GM23338 (cell line): ENCODE results near the gene ENTR1. TPM values are rescaled to one million over a fixed set of nuclear protein-coding genes. Genes with fewer than 3 reads are reported as not detected.

Source experiments
- ATAC-seq: fragments of 200-7000 bp; cut with Tn5 transposase; 3 replicates; pipeline ENCODE4 v1.9.1; 2020
- DNase-seq: peaks from one replicate; pipeline ENCODE4 v3.0.0-alpha.2; 2015; ENCODE audit warnings: low spot score
- H2AFZ ChIP-seq: fragments of 200-600 bp; sonication (generic); 2 replicates; pipeline ENCODE4 v1.8.0; 2016; ENCODE audit warnings: antibody characterized with exemption, mild to moderate bottlenecking, moderate library complexity
- H3F3A ChIP-seq: fragments of 200-600 bp; sonication (generic); replicated peaks from 2 replicates; pipeline ENCODE4 v1.8.0; 2017; ENCODE audit warnings: antibody characterized with exemption, mixed run types, low read depth
- H3K27ac ChIP-seq: fragments of 200-600 bp; sonication (generic); 2 replicates; pipeline ENCODE4 v1.6.1; 2016; ENCODE audit warnings: low read depth
- H3K27me3 ChIP-seq: fragments of 200-600 bp; sonication (generic); 2 replicates; pipeline ENCODE4 v1.8.0; 2016; ENCODE audit warnings: mild to moderate bottlenecking, mixed run types, moderate library complexity; ENCODE audit not compliant: insufficient read depth
- H3K36me3 ChIP-seq: fragments of 200-600 bp; sonication (generic); 2 replicates; pipeline ENCODE4 v1.8.0; 2016; ENCODE audit warnings: mild to moderate bottlenecking; ENCODE audit not compliant: insufficient read depth
- H3K4me1 ChIP-seq: fragments of 200-600 bp; sonication (generic); 2 replicates; pipeline ENCODE4 v1.8.0; 2016; ENCODE audit warnings: mild to moderate bottlenecking, moderate library complexity; ENCODE audit not compliant: insufficient read depth
- H3K4me2 ChIP-seq: fragments of 200-600 bp; sonication (generic); 2 replicates; pipeline ENCODE4 v1.7.1; 2017; ENCODE audit warnings: mixed run types
- H3K4me3 ChIP-seq: fragments of 200-600 bp; sonication (generic); 2 replicates; pipeline ENCODE4 v1.6.1; 2016; ENCODE audit warnings: mixed run types
- H3K79me2 ChIP-seq: fragments of 200-600 bp; sonication (generic); replicated peaks from 2 replicates; pipeline ENCODE4 v1.8.0; 2017; ENCODE audit warnings: mild to moderate bottlenecking; ENCODE audit not compliant: insufficient read depth
- H3K9me2 ChIP-seq: fragments of 200-600 bp; sonication (generic); 2 replicates; pipeline ENCODE4 v1.8.0; 2017; ENCODE audit not compliant: insufficient read depth
- H4K20me1 ChIP-seq: fragments of 200-600 bp; sonication (generic); replicated peaks from 2 replicates; pipeline ENCODE4 v1.8.0; 2017; ENCODE audit warnings: mild to moderate bottlenecking; ENCODE audit not compliant: insufficient read depth
- H3K27ac Mint-ChIP-seq: 2 replicates; pipeline ENCODE4 v1.8.0; 2020; ENCODE audit warnings: inconsistent platforms, mild to moderate bottlenecking, moderate library complexity, mixed read lengths
- H3K27me3 Mint-ChIP-seq: 3 replicates; pipeline ENCODE4 v1.8.0; 2022; ENCODE audit warnings: low read depth, mild to moderate bottlenecking, moderate library complexity, mixed read lengths, inconsistent platforms; ENCODE audit not compliant: insufficient read depth, poor library complexity
- H3K36me3 Mint-ChIP-seq: 3 replicates; pipeline ENCODE4 v1.8.0; 2021; ENCODE audit warnings: low read depth, mild to moderate bottlenecking, inconsistent platforms, moderate library complexity, mixed read lengths
- H3K4me1 Mint-ChIP-seq: 3 replicates; pipeline ENCODE4 v1.8.0; 2020; ENCODE audit warnings: mild to moderate bottlenecking, inconsistent platforms, mixed read lengths
- H3K4me3 Mint-ChIP-seq: 3 replicates; pipeline ENCODE4 v1.8.0; 2021; ENCODE audit warnings: moderate library complexity, mild to moderate bottlenecking, inconsistent platforms, mixed read lengths
- H3K9me3 Mint-ChIP-seq: 3 replicates; pipeline ENCODE4 v1.8.0; 2020; ENCODE audit warnings: moderate library complexity, mild to moderate bottlenecking, inconsistent platforms, mixed read lengths
- CREB1 ChIP-seq: fragments of 250-450 bp; sonication (Bioruptor Pico); IDR thresholded peaks from 2 replicates; pipeline ENCODE4 v1.5.0; 2020; ENCODE audit warnings: low read depth, mild to moderate bottlenecking, moderate library complexity
- EZH2phosphoT487 ChIP-seq: fragments of 200-600 bp; sonication (generic); IDR thresholded peaks from one replicate; pipeline ENCODE4 v1.8.1; 2018; ENCODE audit warnings: antibody characterized with exemption; ENCODE audit not compliant: unreplicated experiment
- JUNB ChIP-seq: IDR thresholded peaks from one replicate; pipeline ENCODE4 v1.6.1; 2016; ENCODE audit warnings: antibody characterized with exemption; ENCODE audit not compliant: unreplicated experiment
- NANOG ChIP-seq: IDR thresholded peaks from 2 replicates; pipeline ENCODE4 v1.6.1; 2016; ENCODE audit warnings: antibody characterized with exemption, borderline replicate concordance
- POLR2AphosphoS5 ChIP-seq: IDR thresholded peaks from 2 replicates; pipeline ENCODE4 v1.6.1; 2016; ENCODE audit warnings: antibody characterized with exemption, low read depth
- STAT1 ChIP-seq: IDR thresholded peaks from one replicate; pipeline ENCODE4 v1.6.1; 2016; ENCODE audit warnings: antibody characterized with exemption; ENCODE audit not compliant: unreplicated experiment
- ZNF114 ChIP-seq: fragments of 250-450 bp; sonication (Bioruptor Pico); IDR thresholded peaks from 2 replicates; pipeline ENCODE4 v1.5.0; 2020; ENCODE audit warnings: mild to moderate bottlenecking, moderate library complexity
- ZNF331 ChIP-seq: fragments of 250-450 bp; sonication (Bioruptor Pico); IDR thresholded peaks from 2 replicates; pipeline ENCODE4 v1.5.0; 2020; ENCODE audit warnings: low read depth, mild to moderate bottlenecking, moderate library complexity
- polyA plus RNA-seq: library from polyadenylated mRNA; unstranded; fragments of >200 nt; fragmentation: Nextera tagmentation; extraction: Ambion mirVana; gene quantifications from 2 replicates; pipeline ENCODE4 v1.2.1, GENCODE V29; 2016
- total RNA-seq: library from RNA; depleted of rRNA; stranded (reverse); fragments of >200 nt; shearing (Covaris generic); gene quantifications from 2 replicates; pipeline ENCODE4 v1.2.3, GENCODE V29; 2014
- TF ChIP-seq, protein P1 (sequence below): IDR thresholded peaks from 2 replicates; pipeline ENCODE4 v1.6.1; 2016; ENCODE audit warnings: antibody characterized with exemption
- TF ChIP-seq, protein P2 (sequence below): IDR thresholded peaks from one replicate; pipeline ENCODE4 v1.6.1; 2018; ENCODE audit warnings: antibody characterized with exemption; ENCODE audit not compliant: unreplicated experiment
- TF ChIP-seq, protein P3 (sequence below): fragments of 250-450 bp; sonication (Bioruptor Pico); IDR thresholded peaks from 2 replicates; pipeline ENCODE4 v1.5.0; 2020; ENCODE audit warnings: mild to moderate bottlenecking, moderate library complexity
- TF ChIP-seq, protein P4 (sequence below), 2 experiments: fragments of 200-600 bp in 1 of 2; sonication (generic) in 1 of 2; conservative IDR thresholded peaks; 2 replicates each; pipeline versions ENCODE4 v1.5.1 to v1.6.1; 2016 to 2017; ENCODE audit warnings: antibody characterized with exemption in 2 of 2, low read depth in 2 of 2, mild to moderate bottlenecking in 2 of 2, moderate library complexity in 1 of 2

Gene ENTR1
- total and polyA plus RNA-seq, 2 experiments from 2014 or later, result 25.6 to 91.9 TPM

DNA sequence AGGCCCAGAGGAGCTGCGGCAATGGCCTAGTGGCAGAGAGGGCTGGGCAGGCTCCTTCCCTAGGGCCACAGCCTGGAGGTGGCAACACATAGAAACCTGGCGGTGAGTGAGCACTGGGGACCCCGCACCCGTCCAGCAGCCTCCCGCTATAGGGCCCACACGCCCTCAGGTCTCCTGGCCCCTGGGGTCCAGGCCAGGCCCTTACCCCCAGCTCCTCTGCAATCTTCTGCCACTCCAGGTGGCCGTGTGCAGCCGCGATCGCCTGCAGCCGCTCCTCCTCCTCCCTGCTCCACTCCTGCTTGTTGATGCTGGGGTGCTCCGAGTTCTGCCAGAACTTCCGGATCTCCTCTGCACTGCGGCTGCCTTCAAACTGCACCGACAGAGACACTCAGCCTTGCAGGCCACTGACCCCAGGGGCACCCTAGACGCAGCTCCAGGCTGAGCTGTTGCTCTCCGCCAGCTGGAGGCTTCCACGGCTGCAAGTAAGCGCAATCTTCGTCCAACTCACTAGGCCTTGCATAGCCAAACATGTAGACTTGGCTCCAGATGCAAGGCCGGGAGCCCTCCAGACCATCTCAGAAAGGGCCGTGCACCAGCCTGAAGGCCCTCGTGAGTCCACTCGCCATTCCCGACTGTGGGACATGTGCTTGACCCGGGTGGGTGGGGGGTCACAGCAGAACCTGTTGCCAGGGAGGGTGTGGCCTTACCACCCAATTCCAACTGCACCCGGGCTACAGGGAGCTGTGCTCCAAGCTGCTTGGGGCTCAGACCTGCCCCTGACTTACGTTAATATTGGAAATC lies 18.5 kb downstream of the ENTR1 start:
- Mint-ChIP-seq H3K27me3 (peaks cover 1% of the 10 kb centered on the region), H3K9me3 (no peaks in the 10 kb centered on the region), H3K27ac (no peak overlapping the region; the same call in 1 of the 2 replicates)

More for the DNA sequence above, 18.5 kb downstream of the ENTR1 start:
- ATAC-seq, result no peak
- no peaks in the 10 kb centered on the region for H3K9me2 ChIP-seq
- H3K4me3 ChIP-seq, result no peak overlapping the region
- H2AFZ ChIP-seq, result no peak overlapping the region
- H3K79me2 ChIP-seq, result peaks cover 10% of the 10 kb centered on the region; the same call in 1 of the 2 replicates
- H3F3A ChIP-seq, result 0 out of 2 replicates have a peak, but pooled peaks cover 4% of the 10 kb centered on the region
- no peaks in the 10 kb centered on the region for H3K4me1 ChIP-seq
- DNase-seq, result no peak
- no peak overlapping the region for H3K27ac ChIP-seq
- peaks cover 16% of the 10 kb centered on the region for H4K20me1 ChIP-seq
- H3K4me2 ChIP-seq, result no peak overlapping the region
- TF ChIP-seq POLR2AphosphoS5 (no peak), NANOG (no peak), CREB1 (no peak), STAT1 (no peak), EZH2phosphoT487 (no peak), JUNB (no peak), ZNF331 (CRISPR knock-in tag) (no peak), ZNF114 (CRISPR knock-in tag) (no peak)
- TF ChIP-seq, protein P1, sequence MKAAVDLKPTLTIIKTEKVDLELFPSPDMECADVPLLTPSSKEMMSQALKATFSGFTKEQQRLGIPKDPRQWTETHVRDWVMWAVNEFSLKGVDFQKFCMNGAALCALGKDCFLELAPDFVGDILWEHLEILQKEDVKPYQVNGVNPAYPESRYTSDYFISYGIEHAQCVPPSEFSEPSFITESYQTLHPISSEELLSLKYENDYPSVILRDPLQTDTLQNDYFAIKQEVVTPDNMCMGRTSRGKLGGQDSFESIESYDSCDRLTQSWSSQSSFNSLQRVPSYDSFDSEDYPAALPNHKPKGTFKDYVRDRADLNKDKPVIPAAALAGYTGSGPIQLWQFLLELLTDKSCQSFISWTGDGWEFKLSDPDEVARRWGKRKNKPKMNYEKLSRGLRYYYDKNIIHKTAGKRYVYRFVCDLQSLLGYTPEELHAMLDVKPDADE, result no peak
- TF ChIP-seq, protein P2, sequence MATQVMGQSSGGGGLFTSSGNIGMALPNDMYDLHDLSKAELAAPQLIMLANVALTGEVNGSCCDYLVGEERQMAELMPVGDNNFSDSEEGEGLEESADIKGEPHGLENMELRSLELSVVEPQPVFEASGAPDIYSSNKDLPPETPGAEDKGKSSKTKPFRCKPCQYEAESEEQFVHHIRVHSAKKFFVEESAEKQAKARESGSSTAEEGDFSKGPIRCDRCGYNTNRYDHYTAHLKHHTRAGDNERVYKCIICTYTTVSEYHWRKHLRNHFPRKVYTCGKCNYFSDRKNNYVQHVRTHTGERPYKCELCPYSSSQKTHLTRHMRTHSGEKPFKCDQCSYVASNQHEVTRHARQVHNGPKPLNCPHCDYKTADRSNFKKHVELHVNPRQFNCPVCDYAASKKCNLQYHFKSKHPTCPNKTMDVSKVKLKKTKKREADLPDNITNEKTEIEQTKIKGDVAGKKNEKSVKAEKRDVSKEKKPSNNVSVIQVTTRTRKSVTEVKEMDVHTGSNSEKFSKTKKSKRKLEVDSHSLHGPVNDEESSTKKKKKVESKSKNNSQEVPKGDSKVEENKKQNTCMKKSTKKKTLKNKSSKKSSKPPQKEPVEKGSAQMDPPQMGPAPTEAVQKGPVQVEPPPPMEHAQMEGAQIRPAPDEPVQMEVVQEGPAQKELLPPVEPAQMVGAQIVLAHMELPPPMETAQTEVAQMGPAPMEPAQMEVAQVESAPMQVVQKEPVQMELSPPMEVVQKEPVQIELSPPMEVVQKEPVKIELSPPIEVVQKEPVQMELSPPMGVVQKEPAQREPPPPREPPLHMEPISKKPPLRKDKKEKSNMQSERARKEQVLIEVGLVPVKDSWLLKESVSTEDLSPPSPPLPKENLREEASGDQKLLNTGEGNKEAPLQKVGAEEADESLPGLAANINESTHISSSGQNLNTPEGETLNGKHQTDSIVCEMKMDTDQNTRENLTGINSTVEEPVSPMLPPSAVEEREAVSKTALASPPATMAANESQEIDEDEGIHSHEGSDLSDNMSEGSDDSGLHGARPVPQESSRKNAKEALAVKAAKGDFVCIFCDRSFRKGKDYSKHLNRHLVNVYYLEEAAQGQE, result no peak
- TF ChIP-seq, protein P3, sequence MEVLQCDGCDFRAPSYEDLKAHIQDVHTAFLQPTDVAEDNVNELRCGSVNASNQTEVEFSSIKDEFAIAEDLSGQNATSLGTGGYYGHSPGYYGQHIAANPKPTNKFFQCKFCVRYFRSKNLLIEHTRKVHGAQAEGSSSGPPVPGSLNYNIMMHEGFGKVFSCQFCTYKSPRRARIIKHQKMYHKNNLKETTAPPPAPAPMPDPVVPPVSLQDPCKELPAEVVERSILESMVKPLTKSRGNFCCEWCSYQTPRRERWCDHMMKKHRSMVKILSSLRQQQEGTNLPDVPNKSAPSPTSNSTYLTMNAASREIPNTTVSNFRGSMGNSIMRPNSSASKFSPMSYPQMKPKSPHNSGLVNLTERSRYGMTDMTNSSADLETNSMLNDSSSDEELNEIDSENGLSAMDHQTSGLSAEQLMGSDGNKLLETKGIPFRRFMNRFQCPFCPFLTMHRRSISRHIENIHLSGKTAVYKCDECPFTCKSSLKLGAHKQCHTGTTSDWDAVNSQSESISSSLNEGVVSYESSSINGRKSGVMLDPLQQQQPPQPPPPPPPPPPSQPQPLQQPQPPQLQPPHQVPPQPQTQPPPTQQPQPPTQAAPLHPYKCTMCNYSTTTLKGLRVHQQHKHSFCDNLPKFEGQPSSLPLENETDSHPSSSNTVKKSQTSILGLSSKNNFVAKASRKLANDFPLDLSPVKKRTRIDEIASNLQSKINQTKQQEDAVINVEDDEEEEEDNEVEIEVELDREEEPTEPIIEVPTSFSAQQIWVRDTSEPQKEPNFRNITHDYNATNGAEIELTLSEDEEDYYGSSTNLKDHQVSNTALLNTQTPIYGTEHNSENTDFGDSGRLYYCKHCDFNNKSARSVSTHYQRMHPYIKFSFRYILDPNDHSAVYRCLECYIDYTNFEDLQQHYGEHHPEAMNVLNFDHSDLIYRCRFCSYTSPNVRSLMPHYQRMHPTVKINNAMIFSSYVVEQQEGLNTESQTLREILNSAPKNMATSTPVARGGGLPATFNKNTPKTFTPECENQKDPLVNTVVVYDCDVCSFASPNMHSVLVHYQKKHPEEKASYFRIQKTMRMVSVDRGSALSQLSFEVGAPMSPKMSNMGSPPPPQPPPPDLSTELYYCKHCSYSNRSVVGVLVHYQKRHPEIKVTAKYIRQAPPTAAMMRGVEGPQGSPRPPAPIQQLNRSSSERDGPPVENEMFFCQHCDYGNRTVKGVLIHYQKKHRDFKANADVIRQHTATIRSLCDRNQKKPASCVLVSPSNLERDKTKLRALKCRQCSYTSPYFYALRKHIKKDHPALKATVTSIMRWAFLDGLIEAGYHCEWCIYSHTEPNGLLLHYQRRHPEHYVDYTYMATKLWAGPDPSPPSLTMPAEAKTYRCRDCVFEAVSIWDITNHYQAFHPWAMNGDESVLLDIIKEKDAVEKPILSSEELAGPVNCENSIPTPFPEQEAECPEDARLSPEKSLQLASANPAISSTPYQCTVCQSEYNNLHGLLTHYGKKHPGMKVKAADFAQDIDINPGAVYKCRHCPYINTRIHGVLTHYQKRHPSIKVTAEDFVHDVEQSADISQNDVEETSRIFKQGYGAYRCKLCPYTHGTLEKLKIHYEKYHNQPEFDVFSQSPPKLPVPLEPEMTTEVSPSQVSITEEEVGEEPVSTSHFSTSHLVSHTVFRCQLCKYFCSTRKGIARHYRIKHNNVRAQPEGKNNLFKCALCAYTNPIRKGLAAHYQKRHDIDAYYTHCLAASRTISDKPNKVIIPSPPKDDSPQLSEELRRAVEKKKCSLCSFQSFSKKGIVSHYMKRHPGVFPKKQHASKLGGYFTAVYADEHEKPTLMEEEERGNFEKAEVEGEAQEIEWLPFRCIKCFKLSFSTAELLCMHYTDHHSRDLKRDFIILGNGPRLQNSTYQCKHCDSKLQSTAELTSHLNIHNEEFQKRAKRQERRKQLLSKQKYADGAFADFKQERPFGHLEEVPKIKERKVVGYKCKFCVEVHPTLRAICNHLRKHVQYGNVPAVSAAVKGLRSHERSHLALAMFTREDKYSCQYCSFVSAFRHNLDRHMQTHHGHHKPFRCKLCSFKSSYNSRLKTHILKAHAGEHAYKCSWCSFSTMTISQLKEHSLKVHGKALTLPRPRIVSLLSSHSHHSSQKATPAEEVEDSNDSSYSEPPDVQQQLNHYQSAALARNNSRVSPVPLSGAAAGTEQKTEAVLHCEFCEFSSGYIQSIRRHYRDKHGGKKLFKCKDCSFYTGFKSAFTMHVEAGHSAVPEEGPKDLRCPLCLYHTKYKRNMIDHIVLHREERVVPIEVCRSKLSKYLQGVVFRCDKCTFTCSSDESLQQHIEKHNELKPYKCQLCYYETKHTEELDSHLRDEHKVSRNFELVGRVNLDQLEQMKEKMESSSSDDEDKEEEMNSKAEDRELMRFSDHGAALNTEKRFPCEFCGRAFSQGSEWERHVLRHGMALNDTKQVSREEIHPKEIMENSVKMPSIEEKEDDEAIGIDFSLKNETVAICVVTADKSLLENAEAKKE (CRISPR knock-in tag), result no peak
- TF ChIP-seq, protein P4, sequence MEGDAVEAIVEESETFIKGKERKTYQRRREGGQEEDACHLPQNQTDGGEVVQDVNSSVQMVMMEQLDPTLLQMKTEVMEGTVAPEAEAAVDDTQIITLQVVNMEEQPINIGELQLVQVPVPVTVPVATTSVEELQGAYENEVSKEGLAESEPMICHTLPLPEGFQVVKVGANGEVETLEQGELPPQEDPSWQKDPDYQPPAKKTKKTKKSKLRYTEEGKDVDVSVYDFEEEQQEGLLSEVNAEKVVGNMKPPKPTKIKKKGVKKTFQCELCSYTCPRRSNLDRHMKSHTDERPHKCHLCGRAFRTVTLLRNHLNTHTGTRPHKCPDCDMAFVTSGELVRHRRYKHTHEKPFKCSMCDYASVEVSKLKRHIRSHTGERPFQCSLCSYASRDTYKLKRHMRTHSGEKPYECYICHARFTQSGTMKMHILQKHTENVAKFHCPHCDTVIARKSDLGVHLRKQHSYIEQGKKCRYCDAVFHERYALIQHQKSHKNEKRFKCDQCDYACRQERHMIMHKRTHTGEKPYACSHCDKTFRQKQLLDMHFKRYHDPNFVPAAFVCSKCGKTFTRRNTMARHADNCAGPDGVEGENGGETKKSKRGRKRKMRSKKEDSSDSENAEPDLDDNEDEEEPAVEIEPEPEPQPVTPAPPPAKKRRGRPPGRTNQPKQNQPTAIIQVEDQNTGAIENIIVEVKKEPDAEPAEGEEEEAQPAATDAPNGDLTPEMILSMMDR (conservative IDR thresholded peaks at IDR 0.05; ENCODE audit: low read depth in 2 of 2), result no peak
- peaks cover 74% of the 10 kb centered on the region for H3K36me3 Mint-ChIP-seq
- H3K4me3 Mint-ChIP-seq, result no peak overlapping the region
- H3K4me1 Mint-ChIP-seq, result no peaks in the 10 kb centered on the region
- peaks cover 25% of the 10 kb centered on the region for H3K36me3 ChIP-seq
- H3K27me3 ChIP-seq, result no peaks in the 10 kb centered on the region
